Panc1 (cell line): ENCODE data around the gene NPEPL1.

Experiments
- TCF7L2 ChIP-seq: IDR thresholded peaks from 2 replicates; pipeline ENCODE4 v1.6.1; 2011; ENCODE audit warnings: mild to moderate bottlenecking, low read depth, low read length, inconsistent platforms
- TF ChIP-seq, protein P1 (sequence below): fragments of 450-650 bp; IDR thresholded peaks from 2 replicates; pipeline ENCODE4 v1.5.1; 2017; ENCODE audit warnings: mild to moderate bottlenecking
- TF ChIP-seq, protein P2 (sequence below), 2 experiments: IDR thresholded peaks; 2 replicates each; pipeline ENCODE4 v1.6.1; 2011 to 2012; ENCODE audit warnings: low read depth in 2 of 2, control low read depth in 1 of 2, low read length in 1 of 2, mild to moderate bottlenecking in 1 of 2, moderate library complexity in 1 of 2; ENCODE audit not compliant: insufficient read depth in 1 of 2

DNA sequence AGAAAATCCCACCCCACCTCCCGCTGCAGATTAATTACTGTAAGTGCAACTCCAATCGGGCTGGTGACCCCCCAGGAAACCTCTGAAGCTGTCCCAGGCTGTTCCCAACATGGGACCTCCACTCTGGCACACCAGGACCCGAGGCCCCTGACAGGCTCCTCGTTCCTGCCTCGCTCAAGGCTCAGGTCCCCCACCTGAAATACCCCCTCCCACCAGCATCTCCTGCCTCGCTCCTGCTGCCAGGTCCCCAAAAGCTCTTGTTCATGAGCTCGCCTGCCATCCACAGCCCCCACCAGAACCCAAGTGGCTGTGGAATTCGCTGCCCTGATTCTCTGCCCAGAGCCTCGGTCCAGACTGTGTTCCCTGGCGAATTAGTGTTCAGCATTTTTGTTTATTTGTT lies 26.1 kb downstream of the NPEPL1 start:
- TF ChIP-seq, protein P1, sequence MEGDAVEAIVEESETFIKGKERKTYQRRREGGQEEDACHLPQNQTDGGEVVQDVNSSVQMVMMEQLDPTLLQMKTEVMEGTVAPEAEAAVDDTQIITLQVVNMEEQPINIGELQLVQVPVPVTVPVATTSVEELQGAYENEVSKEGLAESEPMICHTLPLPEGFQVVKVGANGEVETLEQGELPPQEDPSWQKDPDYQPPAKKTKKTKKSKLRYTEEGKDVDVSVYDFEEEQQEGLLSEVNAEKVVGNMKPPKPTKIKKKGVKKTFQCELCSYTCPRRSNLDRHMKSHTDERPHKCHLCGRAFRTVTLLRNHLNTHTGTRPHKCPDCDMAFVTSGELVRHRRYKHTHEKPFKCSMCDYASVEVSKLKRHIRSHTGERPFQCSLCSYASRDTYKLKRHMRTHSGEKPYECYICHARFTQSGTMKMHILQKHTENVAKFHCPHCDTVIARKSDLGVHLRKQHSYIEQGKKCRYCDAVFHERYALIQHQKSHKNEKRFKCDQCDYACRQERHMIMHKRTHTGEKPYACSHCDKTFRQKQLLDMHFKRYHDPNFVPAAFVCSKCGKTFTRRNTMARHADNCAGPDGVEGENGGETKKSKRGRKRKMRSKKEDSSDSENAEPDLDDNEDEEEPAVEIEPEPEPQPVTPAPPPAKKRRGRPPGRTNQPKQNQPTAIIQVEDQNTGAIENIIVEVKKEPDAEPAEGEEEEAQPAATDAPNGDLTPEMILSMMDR: no peak
- no peak for TF ChIP-seq TCF7L2
- TF ChIP-seq, protein P2, sequence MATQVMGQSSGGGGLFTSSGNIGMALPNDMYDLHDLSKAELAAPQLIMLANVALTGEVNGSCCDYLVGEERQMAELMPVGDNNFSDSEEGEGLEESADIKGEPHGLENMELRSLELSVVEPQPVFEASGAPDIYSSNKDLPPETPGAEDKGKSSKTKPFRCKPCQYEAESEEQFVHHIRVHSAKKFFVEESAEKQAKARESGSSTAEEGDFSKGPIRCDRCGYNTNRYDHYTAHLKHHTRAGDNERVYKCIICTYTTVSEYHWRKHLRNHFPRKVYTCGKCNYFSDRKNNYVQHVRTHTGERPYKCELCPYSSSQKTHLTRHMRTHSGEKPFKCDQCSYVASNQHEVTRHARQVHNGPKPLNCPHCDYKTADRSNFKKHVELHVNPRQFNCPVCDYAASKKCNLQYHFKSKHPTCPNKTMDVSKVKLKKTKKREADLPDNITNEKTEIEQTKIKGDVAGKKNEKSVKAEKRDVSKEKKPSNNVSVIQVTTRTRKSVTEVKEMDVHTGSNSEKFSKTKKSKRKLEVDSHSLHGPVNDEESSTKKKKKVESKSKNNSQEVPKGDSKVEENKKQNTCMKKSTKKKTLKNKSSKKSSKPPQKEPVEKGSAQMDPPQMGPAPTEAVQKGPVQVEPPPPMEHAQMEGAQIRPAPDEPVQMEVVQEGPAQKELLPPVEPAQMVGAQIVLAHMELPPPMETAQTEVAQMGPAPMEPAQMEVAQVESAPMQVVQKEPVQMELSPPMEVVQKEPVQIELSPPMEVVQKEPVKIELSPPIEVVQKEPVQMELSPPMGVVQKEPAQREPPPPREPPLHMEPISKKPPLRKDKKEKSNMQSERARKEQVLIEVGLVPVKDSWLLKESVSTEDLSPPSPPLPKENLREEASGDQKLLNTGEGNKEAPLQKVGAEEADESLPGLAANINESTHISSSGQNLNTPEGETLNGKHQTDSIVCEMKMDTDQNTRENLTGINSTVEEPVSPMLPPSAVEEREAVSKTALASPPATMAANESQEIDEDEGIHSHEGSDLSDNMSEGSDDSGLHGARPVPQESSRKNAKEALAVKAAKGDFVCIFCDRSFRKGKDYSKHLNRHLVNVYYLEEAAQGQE (IDR thresholded peaks at IDR 0.05; ENCODE audit: insufficient read depth in 1 of 2, low read depth in 2 of 2, low read length in 1 of 2): no peak
